GM12878 (cell line): ENCODE data around the gene MIF. TPM values are rescaled to one million over a fixed set of nuclear protein-coding genes. Genes with fewer than 3 reads are reported as not detected.

Experiments used
- ATAC-seq: fragments of 200-7000 bp; cut with Tn5 transposase; 3 replicates; pipeline ENCODE4 v1.9.1; 2020; ENCODE audit warnings: mild to moderate bottlenecking, moderate library complexity
- BruUV-seq: library from RNA; stranded (reverse); fragments of 400-500 nt; replicated peaks from 2 replicates; lab custom pipeline; 2021; lab: Mats Ljungman, UMichigan
- CTCF ChIA-PET: fragments of 300-600 bp; sonication (Branson Sonifier 250); formaldehyde crosslinking; extraction: SDS; loops from one replicate; lab custom pipeline; 2021; ENCODE audit warnings: inconsistent platforms; lab: Yijun Ruan, JAX
- POLR2A ChIA-PET: fragments of 350-600 bp; formaldehyde crosslinking; extraction: SDS; loops from one replicate; lab custom pipeline; 2021; ENCODE audit warnings: inconsistent platforms; lab: Charles Lee
- RAD21 ChIA-PET: fragments of 300-600 bp; sonication (Branson Sonifier 250); formaldehyde crosslinking; loops from one replicate; lab custom pipeline; 2023; ENCODE audit warnings: antibody characterized with exemption; ENCODE audit not compliant: unreplicated experiment; lab: Charles Lee
- SMC1A ChIA-PET: fragments of 300-600 bp; sonication (Branson Sonifier 250); formaldehyde crosslinking; loops from one replicate; lab custom pipeline; 2023; ENCODE audit not compliant: unreplicated experiment, uncharacterized antibody; lab: Charles Lee
- DNase-seq: peaks from one replicate; pipeline ENCODE4 v3.0.0-alpha.2; 2011; ENCODE audit warnings: low read depth, low spot score
- FAIRE-seq: peaks from 3 replicates; lab custom pipeline; 2011; peaks lifted over from hg19 to GRCh38; lab: Jason Lieb, UNC
- H2AFZ ChIP-seq: 2 replicates; pipeline ENCODE4 v1.6.0; 2011; ENCODE audit warnings: low read depth, low read length, control low read depth; ENCODE audit not compliant: control insufficient read depth
- H3K27ac ChIP-seq: 2 replicates; pipeline ENCODE4 v1.5.1; 2011; ENCODE audit warnings: control low read depth; ENCODE audit not compliant: control insufficient read depth, insufficient read depth
- H3K27me3 ChIP-seq, 2 experiments: replicated peaks in 1 of 2; 2 replicates each; pipeline versions ENCODE4 v1.6.0 to v1.6.1; 2011; ENCODE audit warnings: low read length in 1 of 2; ENCODE audit not compliant: control insufficient read depth in 2 of 2, insufficient read depth in 2 of 2
- H3K36me3 ChIP-seq, 2 experiments: 2 replicates each; pipeline ENCODE4 v1.5.1; 2011; ENCODE audit warnings: low read length in 1 of 2; ENCODE audit not compliant: control insufficient read depth in 2 of 2, insufficient read depth in 2 of 2
- H3K4me1 ChIP-seq: 2 replicates; pipeline ENCODE4 v1.6.1; 2011; ENCODE audit warnings: mild to moderate bottlenecking, low read length, moderate library complexity, mixed read lengths; ENCODE audit not compliant: control insufficient read depth, insufficient read depth
- H3K4me2 ChIP-seq: 2 replicates; pipeline ENCODE4 v1.6.0; 2011; ENCODE audit warnings: control low read depth; ENCODE audit not compliant: control insufficient read depth, insufficient read depth
- H3K4me3 ChIP-seq: fragments of 200-600 bp; sonication (generic); 2 replicates; pipeline ENCODE4 v1.5.1; 2016
- H3K79me2 ChIP-seq: 2 replicates; pipeline ENCODE4 v1.6.0; 2011; ENCODE audit warnings: low read length; ENCODE audit not compliant: control insufficient read depth, insufficient read depth
- H3K9ac ChIP-seq: 2 replicates; pipeline ENCODE4 v1.8.0; 2011; ENCODE audit warnings: low read length, control low read depth, mixed read lengths; ENCODE audit not compliant: control insufficient read depth, insufficient read depth
- H3K9me3 ChIP-seq: replicated peaks from 3 replicates; pipeline ENCODE4 v1.5.1; 2011; ENCODE audit warnings: mild to moderate bottlenecking, low read length; ENCODE audit not compliant: control insufficient read depth, insufficient read depth
- H4K20me1 ChIP-seq: 2 replicates; pipeline ENCODE4 v1.6.0; 2011; ENCODE audit not compliant: control insufficient read depth, insufficient read depth
- ATF7 ChIP-seq: fragments of 450-650 bp; IDR thresholded peaks from 2 replicates; pipeline ENCODE4 v1.6.1; 2016; ENCODE audit warnings: low read depth, mild to moderate bottlenecking
- BCL11A ChIP-seq: IDR thresholded peaks from 2 replicates; pipeline ENCODE4 v1.6.1; 2011; ENCODE audit warnings: low read depth, low read length
- BHLHE40 ChIP-seq, 2 experiments: fragments of 450-650 bp in 1 of 2; IDR thresholded peaks; 2 replicates each; pipeline ENCODE4 v1.6.1; 2011 to 2017; ENCODE audit warnings: low read depth in 2 of 2, borderline replicate concordance in 1 of 2, improper control_type of control experiment in 1 of 2, low read length in 1 of 2, mild to moderate bottlenecking in 1 of 2
- CBX3 ChIP-seq: fragments of 200-600 bp; sonication (generic); IDR thresholded peaks from 2 replicates; pipeline ENCODE4 v1.6.1; 2016; ENCODE audit warnings: low read depth, borderline replicate concordance
- CHD4 ChIP-seq: fragments of 200-600 bp; sonication (generic); IDR thresholded peaks from 2 replicates; pipeline ENCODE4 v1.6.1; 2016; ENCODE audit warnings: mild to moderate bottlenecking
- EP300 ChIP-seq, 2 experiments: fragments of 150-350 bp in 1 of 2; IDR thresholded peaks; 2 replicates each; pipeline ENCODE4 v1.6.1; 2011 to 2012; ENCODE audit warnings: low read depth in 2 of 2, low read length in 2 of 2, borderline replicate concordance in 1 of 2, improper control_type of control experiment in 1 of 2, inconsistent platforms in 1 of 2; ENCODE audit not compliant: control insufficient read depth in 1 of 2
- ETV6 ChIP-seq, 2 experiments: fragments of 450-650 bp in 1 of 2; IDR thresholded peaks in 1 of 2; conservative IDR thresholded peaks in 1 of 2; 2 replicates each; pipeline ENCODE4 v1.6.1; 2014; ENCODE audit warnings: antibody characterized with exemption in 1 of 2, borderline replicate concordance in 1 of 2, low read depth in 1 of 2, mild to moderate bottlenecking in 1 of 2, moderate library complexity in 1 of 2
- EZH2 ChIP-seq: IDR thresholded peaks from 2 replicates; pipeline ENCODE4 v1.6.1; 2012; ENCODE audit warnings: low read depth, mild to moderate bottlenecking, control low read depth, inconsistent platforms, low read length, borderline replicate concordance; ENCODE audit not compliant: control insufficient read depth
- HDAC6 ChIP-seq: fragments of 200-600 bp; sonication (generic); IDR thresholded peaks from one replicate; pipeline ENCODE4 v1.8.0; 2017; ENCODE audit warnings: antibody characterized with exemption; ENCODE audit not compliant: unreplicated experiment
- MYB ChIP-seq: fragments of 150-350 bp; IDR thresholded peaks from 2 replicates; pipeline ENCODE4 v1.6.1; 2014; ENCODE audit warnings: mild to moderate bottlenecking, low read depth, low read length, borderline replicate concordance
- NFIC ChIP-seq: IDR thresholded peaks from 2 replicates; pipeline ENCODE4 v1.6.1; 2012; ENCODE audit warnings: low read depth, mild to moderate bottlenecking, inconsistent platforms, low read length, moderate library complexity
- NRF1 ChIP-seq: conservative IDR thresholded peaks from 2 replicates; pipeline ENCODE4 v1.6.1; 2011; ENCODE audit warnings: mild to moderate bottlenecking, low read depth, low read length, improper control_type of control experiment
- RUNX3 ChIP-seq: IDR thresholded peaks from 2 replicates; pipeline ENCODE4 v1.6.1; 2012; ENCODE audit warnings: low read length, inconsistent platforms
- SP1 ChIP-seq: IDR thresholded peaks from one replicate; pipeline ENCODE4 v1.6.1; 2011; ENCODE audit warnings: low read depth, low read length
- STAT1 ChIP-seq: fragments of 450-650 bp; conservative IDR thresholded peaks from 2 replicates; pipeline ENCODE4 v1.6.1; 2014; ENCODE audit warnings: antibody characterized with exemption, mild to moderate bottlenecking
- SUPT20H ChIP-seq: IDR thresholded peaks from 2 replicates; pipeline ENCODE4 v1.6.1; 2011; ENCODE audit warnings: low read depth, mild to moderate bottlenecking, low read length, moderate library complexity, borderline replicate concordance; ENCODE audit not compliant: control insufficient read depth
- TCF12 ChIP-seq: IDR thresholded peaks from 2 replicates; pipeline ENCODE4 v1.6.1; 2011; ENCODE audit warnings: low read depth, mild to moderate bottlenecking, low read length
- ZBED1 ChIP-seq: IDR thresholded peaks from 2 replicates; pipeline ENCODE4 v1.6.1; 2016; ENCODE audit warnings: borderline replicate concordance
- WGBS: methylation state at CpG from one replicate; pipeline ENCODE4 v1.1.6; 2016; ENCODE audit warnings: low lambda C conversion rate; ENCODE audit not compliant: insufficient replicate concordance, insufficient coverage; ENCODE audit errors: missing lambda C conversion rate; 5-methylcytosine and 5-hydroxymethylcytosine counted together
- in situ Hi-C: fragments of 300-500 bp; cut with MboI; formaldehyde crosslinking; loops from 9 replicates; pipeline ENCODE4 v1.14.3; 2018; ENCODE audit warnings: mixed read lengths
- intact Hi-C: fragments of 100-400 bp; cut with micrococcal nuclease; formaldehyde crosslinking; loops from one replicate; pipeline ENCODE4 v1.14.2; 2022; ENCODE audit not compliant: unreplicated experiment
- polyA plus RNA-seq, 11 experiments: library from polyadenylated mRNA; depleted of rRNA in 4 of 11; unstranded in 6 of 11; stranded (reverse) in 5 of 11; fragments of >200 nt; fragmentation: Nextera tagmentation in 4 of 11; fragmentation: Illumina TruSeq in 1 of 11; extraction: Ambion mirVana in 4 of 11; extraction: Trizol in 1 of 11; gene quantifications; 1 replicate in 1 of 11; 2 replicates in 10 of 11; pipeline versions ENCODE4 v1.2.1 to v1.2.3, GENCODE V29; 2011 to 2016; ENCODE audit warnings: inconsistent platforms in 2 of 11, missing spikeins in 2 of 11, low read depth in 1 of 11
- total RNA-seq, 4 experiments: library from RNA; depleted of rRNA in 3 of 4; stranded (reverse); fragments of >200 nt in 3 of 4; fragmentation: Illumina TruSeq in 1 of 4; extraction: Trizol in 1 of 4; gene quantifications; 2 replicates each; pipeline versions ENCODE4 v1.2.1 to v1.2.3, GENCODE V29; 2013 to 2021
- TF ChIP-seq, protein P1 (sequence below): fragments of 450-650 bp; IDR thresholded peaks from 2 replicates; pipeline ENCODE4 v1.6.1; 2017; ENCODE audit warnings: mild to moderate bottlenecking

MIF gene
- total and polyA plus RNA-seq, 10 of the 15 experiments (the other 5 are each of a cell fraction or from before 2014, with no cell fraction given) = 37.7 to 2,972 (median 766) TPM

DNA sequence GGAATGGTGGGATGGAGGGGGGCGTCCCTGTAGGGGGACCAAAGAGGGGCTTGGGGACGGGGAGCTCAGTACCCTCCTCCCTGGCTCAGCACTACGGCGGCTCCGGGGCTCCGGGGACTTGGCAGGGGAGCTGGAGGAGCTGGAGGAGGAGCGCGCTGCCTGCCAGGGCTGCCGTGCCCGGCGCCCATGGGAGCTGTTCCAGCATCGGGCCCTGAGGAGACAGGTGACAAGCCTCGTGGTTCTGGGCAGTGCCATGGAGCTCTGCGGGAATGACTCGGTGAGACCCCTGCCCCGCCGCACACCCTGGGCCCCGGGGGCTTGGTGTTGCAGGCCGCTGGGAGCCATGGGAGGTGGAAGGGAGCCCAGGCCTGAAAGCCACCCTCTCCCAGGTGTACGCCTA lies 11.8 kb upstream of the MIF start:
- no peak overlapping the region for H3K4me2 ChIP-seq
- no TSS peak for BruUV-seq
- H3K79me2 ChIP-seq = no peaks in the 10 kb centered on the region
- H3K36me3 ChIP-seq = no peaks in the 10 kb centered on the region; a peak in 2 of 4 replicates
- 68% methylated on average over 9 of the region's 20 CpGs for WGBS
- no peak for DNase-seq
- CTCF ChIA-PET = no interaction called here
- no peaks in the 10 kb centered on the region for H3K27me3 ChIP-seq
- no peaks in the 10 kb centered on the region for H4K20me1 ChIP-seq
- SMC1A ChIA-PET = no interaction called here
- H3K27ac ChIP-seq = no peak overlapping the region
- intact Hi-C loops (no loop called here), in situ Hi-C loops (no loop called here)
- no peak overlapping the region for H3K4me3 ChIP-seq
- H3K9me3 ChIP-seq = no peaks in the 10 kb centered on the region
- TF ChIP-seq, protein P1, sequence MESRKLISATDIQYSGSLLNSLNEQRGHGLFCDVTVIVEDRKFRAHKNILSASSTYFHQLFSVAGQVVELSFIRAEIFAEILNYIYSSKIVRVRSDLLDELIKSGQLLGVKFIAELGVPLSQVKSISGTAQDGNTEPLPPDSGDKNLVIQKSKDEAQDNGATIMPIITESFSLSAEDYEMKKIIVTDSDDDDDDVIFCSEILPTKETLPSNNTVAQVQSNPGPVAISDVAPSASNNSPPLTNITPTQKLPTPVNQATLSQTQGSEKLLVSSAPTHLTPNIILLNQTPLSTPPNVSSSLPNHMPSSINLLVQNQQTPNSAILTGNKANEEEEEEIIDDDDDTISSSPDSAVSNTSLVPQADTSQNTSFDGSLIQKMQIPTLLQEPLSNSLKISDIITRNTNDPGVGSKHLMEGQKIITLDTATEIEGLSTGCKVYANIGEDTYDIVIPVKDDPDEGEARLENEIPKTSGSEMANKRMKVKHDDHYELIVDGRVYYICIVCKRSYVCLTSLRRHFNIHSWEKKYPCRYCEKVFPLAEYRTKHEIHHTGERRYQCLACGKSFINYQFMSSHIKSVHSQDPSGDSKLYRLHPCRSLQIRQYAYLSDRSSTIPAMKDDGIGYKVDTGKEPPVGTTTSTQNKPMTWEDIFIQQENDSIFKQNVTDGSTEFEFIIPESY = no peak
- TF ChIP-seq ATF7 (no peak), TCF12 (no peak), CBX3 (no peak), BCL11A (no peak), ETV6 (conservative IDR thresholded peaks at IDR 0.05 in 1 of 2, IDR thresholded peaks at IDR 0.05 in 1 of 2; ENCODE audit: borderline replicate concordance in 1 of 2, low read depth in 1 of 2) (no peak), MYB (no peak), EZH2 (no peak), SP1 (no peak), HDAC6 (no peak), SUPT20H (no peak), ZBED1 (no peak), NFIC (no peak), STAT1 (no peak), CHD4 (no peak), NRF1 (no peak), RUNX3 (no peak), EP300 (IDR thresholded peaks at IDR 0.05; ENCODE audit: borderline replicate concordance in 1 of 2, control insufficient read depth in 1 of 2, low read depth in 2 of 2, low read length in 2 of 2) (no peak), BHLHE40 (IDR thresholded peaks at IDR 0.05; ENCODE audit: borderline replicate concordance in 1 of 2, low read depth in 2 of 2, low read length in 1 of 2) (no peak)
- POLR2A ChIA-PET = no interaction called here
- H2AFZ ChIP-seq = no peak overlapping the region
- no peaks in the 10 kb centered on the region for H3K4me1 ChIP-seq
- RAD21 ChIA-PET = no interaction called here
- no peak for ATAC-seq
- FAIRE-seq = no peak
- no peak overlapping the region for H3K9ac ChIP-seq
